IMR-90 (cell line): ENCODE results near the gene SHISA4. TPM values are rescaled to one million over a fixed set of nuclear protein-coding genes. Genes with fewer than 3 reads are reported as not detected.
"Not testable (repeated sequence)": the region's sequence is repeated elsewhere in the genome, so short reads cannot be mapped to it uniquely, and the experiment has no call there.

Experiments
- ATAC-seq: fragments of 200-7000 bp; cut with Tn5 transposase; 2 replicates; pipeline ENCODE4 v1.9.1; 2020; ENCODE audit warnings: low read depth, mild to moderate bottlenecking, moderate library complexity
- BruUV-seq: library from RNA; stranded (reverse); fragments of 400-500 nt; replicated peaks from 2 replicates; lab custom pipeline; 2021; lab: Mats Ljungman, UMichigan
- CTCF ChIA-PET: fragments of 300-600 bp; formaldehyde crosslinking; extraction: SDS; loops from one replicate; lab custom pipeline; 2021; ENCODE audit warnings: antibody characterized with exemption; lab: Yijun Ruan, JAX
- POLR2A ChIA-PET: fragments of 300-600 bp; sonication (Branson Sonifier 250); formaldehyde crosslinking; loops from one replicate; lab custom pipeline; 2022; ENCODE audit warnings: antibody characterized with exemption; ENCODE audit not compliant: unreplicated experiment; lab: Charles Lee
- DNase-seq: peaks from one replicate; pipeline ENCODE4 v3.0.0; 2013
- H2AFZ ChIP-seq: replicated peaks from 2 replicates; pipeline ENCODE3; 2013; ENCODE audit warnings: low read length, mild to moderate bottlenecking; ENCODE audit not compliant: poor library complexity
- H2AK5ac ChIP-seq: 2 replicates; pipeline ENCODE4 v1.6.1; 2013; ENCODE audit warnings: low read depth, low read length, inconsistent platforms
- H2AK9ac ChIP-seq: replicated peaks from 2 replicates; pipeline ENCODE3; 2013; ENCODE audit warnings: mild to moderate bottlenecking, low read depth, low read length, moderate library complexity; ENCODE audit not compliant: poor library complexity
- H2BK120ac ChIP-seq: 2 replicates; pipeline ENCODE4 v1.6.1; 2013; ENCODE audit warnings: low read depth, low read length, inconsistent platforms
- H2BK15ac ChIP-seq: 3 replicates; pipeline ENCODE4 v1.6.1; 2013; ENCODE audit warnings: low read depth, low read length, inconsistent platforms
- H2BK20ac ChIP-seq: 2 replicates; pipeline ENCODE4 v1.6.1; 2013; ENCODE audit warnings: low read depth, mild to moderate bottlenecking, inconsistent platforms, low read length, moderate library complexity
- H2BK5ac ChIP-seq: 2 replicates; pipeline ENCODE4 v1.6.1; 2013; ENCODE audit warnings: mild to moderate bottlenecking, low read depth, low read length, inconsistent platforms; ENCODE audit not compliant: poor library complexity, severe bottlenecking
- H3K14ac ChIP-seq: replicated peaks from 2 replicates; pipeline ENCODE4 v1.6.1; 2013; ENCODE audit warnings: low read depth, low read length, inconsistent platforms
- H3K18ac ChIP-seq: 2 replicates; pipeline ENCODE4 v1.6.1; 2013; ENCODE audit warnings: low read depth, low read length, control low read depth
- H3K23ac ChIP-seq: 2 replicates; pipeline ENCODE4 v1.6.1; 2013; ENCODE audit warnings: low read depth, low read length, inconsistent platforms
- H3K27ac ChIP-seq: 2 replicates; pipeline ENCODE4 v1.5.1; 2013; ENCODE audit warnings: mild to moderate bottlenecking, control low read depth, low read length; ENCODE audit not compliant: insufficient read depth
- H3K27me3 ChIP-seq: 2 replicates; pipeline ENCODE4 v1.6.1; 2013; ENCODE audit warnings: low read length; ENCODE audit not compliant: control insufficient read depth, insufficient read depth
- H3K36me3 ChIP-seq: 2 replicates; pipeline ENCODE4 v1.6.1; 2013; ENCODE audit warnings: low read length, mixed read lengths; ENCODE audit not compliant: control insufficient read depth, insufficient read depth
- H3K4ac ChIP-seq: 2 replicates; pipeline ENCODE4 v1.6.1; 2013; ENCODE audit warnings: low read depth, low read length, inconsistent platforms
- H3K4me1 ChIP-seq: 2 replicates; pipeline ENCODE4 v1.6.1; 2013; ENCODE audit warnings: low read length, mixed read lengths; ENCODE audit not compliant: control insufficient read depth, insufficient read depth
- H3K4me2 ChIP-seq: 2 replicates; pipeline ENCODE4 v1.6.1; 2013; ENCODE audit warnings: low read depth, mild to moderate bottlenecking, control low read depth, low read length, moderate library complexity
- H3K4me3 ChIP-seq: 2 replicates; pipeline ENCODE4 v1.5.1; 2013; ENCODE audit warnings: low read depth, mild to moderate bottlenecking, control low read depth, low read length, moderate library complexity; ENCODE audit not compliant: insufficient read depth
- H3K56ac ChIP-seq: 2 replicates; pipeline ENCODE4 v1.6.1; 2013; ENCODE audit warnings: low read length, inconsistent platforms; ENCODE audit not compliant: insufficient read depth; ENCODE audit errors: extremely low read depth
- H3K79me1 ChIP-seq, 2 experiments: 2 replicates each; pipeline ENCODE4 v1.6.1; 2013; ENCODE audit warnings: low read length in 2 of 2, inconsistent platforms in 1 of 2, low read depth in 1 of 2
- H3K9ac ChIP-seq: 2 replicates; pipeline ENCODE4 v1.6.1; 2013; ENCODE audit warnings: low read depth, low read length, control low read depth
- H3K9me1 ChIP-seq: 2 replicates; pipeline ENCODE4 v1.6.1; 2013; ENCODE audit warnings: low read length, inconsistent platforms; ENCODE audit not compliant: insufficient read depth
- H3K9me3 ChIP-seq: 2 replicates; pipeline ENCODE4 v1.6.1; 2013; ENCODE audit warnings: low read length; ENCODE audit not compliant: control insufficient read depth, insufficient read depth
- H4K20me1 ChIP-seq: 2 replicates; pipeline ENCODE4 v1.6.1; 2013; ENCODE audit warnings: low read length, inconsistent platforms; ENCODE audit not compliant: insufficient read depth
- H4K5ac ChIP-seq: 2 replicates; pipeline ENCODE4 v1.6.1; 2013; ENCODE audit warnings: mild to moderate bottlenecking, low read depth, low read length, control low read depth
- H4K8ac ChIP-seq, 2 experiments: 2 replicates each; pipeline ENCODE4 v1.6.1; 2013; ENCODE audit warnings: low read depth in 2 of 2, low read length in 2 of 2, control low read depth in 1 of 2, inconsistent platforms in 1 of 2
- H4K91ac ChIP-seq: 2 replicates; pipeline ENCODE4 v1.6.1; 2013; ENCODE audit warnings: low read depth, low read length, inconsistent platforms; ENCODE audit not compliant: insufficient read depth
- MXI1 ChIP-seq: IDR thresholded peaks from 2 replicates; pipeline ENCODE4 v1.6.1; 2012; ENCODE audit warnings: low read depth, mild to moderate bottlenecking, low read length, moderate library complexity, borderline replicate concordance
- WGBS, 2 experiments: methylation state at CpG; one replicate each; pipeline versions ENCODE4 v1.1.5 to v1.1.7; 2013; ENCODE audit warnings: missing lambda C conversion rate in 2 of 2; ENCODE audit not compliant: insufficient read length in 1 of 2; ENCODE audit errors: extremely low coverage in 2 of 2; 5-methylcytosine and 5-hydroxymethylcytosine counted together
- dilution Hi-C: fragments of 300-500 bp; cut with HindIII; formaldehyde crosslinking; loops from one replicate; pipeline ENCODE4 v1.14.3; 2018; ENCODE audit warnings: low sequenced_read_pairs; ENCODE audit not compliant: unreplicated experiment
- in situ Hi-C: fragments of 300-500 bp; cut with MboI; formaldehyde crosslinking; loops from 3 replicates; pipeline ENCODE4 v1.14.3; 2019; ENCODE audit warnings: low sequenced_read_pairs, inconsistent platforms, mixed read lengths
- intact Hi-C: fragments of 100-400 bp; cut with micrococcal nuclease; formaldehyde crosslinking; loops from 2 replicates; pipeline ENCODE4 v1.10.0; 2022
- polyA plus RNA-seq, 3 experiments: library from polyadenylated mRNA; depleted of rRNA; stranded (reverse); fragments of >200 nt; gene quantifications; 2 replicates each; pipeline ENCODE4 v1.2.3, GENCODE V29; 2012; ENCODE audit warnings: low replicate concordance in 1 of 3
- total RNA-seq: library from RNA; depleted of rRNA; stranded (reverse); fragments of >200 nt; gene quantifications from 2 replicates; pipeline ENCODE4 v1.2.3, GENCODE V29; 2012

Gene SHISA4
- total and polyA plus RNA-seq, 2 of the 4 experiments (the other 2 are of a cell fraction), result 10.0 to 34.8 TPM

DNA sequence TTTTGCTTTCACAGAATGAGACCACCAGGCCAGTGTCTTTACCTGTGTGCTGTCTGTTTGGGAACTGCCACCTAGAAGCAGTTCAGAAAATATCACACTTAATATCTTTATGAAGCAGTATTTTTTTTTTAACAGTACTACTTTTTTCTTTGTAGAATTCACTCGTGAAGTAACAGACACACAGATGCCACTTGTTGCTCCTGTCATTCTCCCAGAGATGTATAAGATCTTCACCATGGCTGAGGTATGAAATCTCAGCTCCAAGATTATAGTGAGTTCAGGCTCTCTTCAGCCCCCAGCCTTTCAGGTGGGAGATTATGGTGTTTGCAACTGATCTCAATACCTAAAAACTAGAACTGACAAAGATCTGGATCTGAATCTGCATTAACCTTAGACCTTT is 36.7 kb upstream of the SHISA4 start:
- peaks cover 9% of the 10 kb centered on the region; the same call in 1 of the 2 replicates for H4K20me1 ChIP-seq

GRCh38 chr1:201856722-201857121 is 32.0 kb upstream of the SHISA4 start:
- H3K9me1 ChIP-seq, intact Hi-C loops, H2AK9ac ChIP-seq, H3K23ac ChIP-seq, H2AK5ac ChIP-seq, DNase-seq, H3K9me3 ChIP-seq, ATAC-seq, BruUV-seq, H4K8ac ChIP-seq, POLR2A ChIA-PET, H3K56ac ChIP-seq, H2AFZ ChIP-seq, H4K91ac ChIP-seq, H3K4me2 ChIP-seq, H3K4me3 ChIP-seq, H2BK120ac ChIP-seq, H2BK20ac ChIP-seq, H4K5ac ChIP-seq, H3K4ac ChIP-seq, H2BK5ac ChIP-seq, H4K20me1 ChIP-seq, H2BK15ac ChIP-seq, H3K27ac ChIP-seq, H3K18ac ChIP-seq, dilution Hi-C loops, H3K4me1 ChIP-seq, H3K9ac ChIP-seq, in situ Hi-C loops, H3K14ac ChIP-seq, H3K27me3 ChIP-seq, CTCF ChIA-PET: not testable (repeated sequence)
- peaks cover 18 to 25% of the 10 kb centered on the region in 2 experiments for H3K79me1 ChIP-seq
- WGBS, 2 experiments, result no CpG with 5 or more reads among the region's 2 CpGs
- peaks cover 52% of the 10 kb centered on the region for H3K36me3 ChIP-seq

More for the DNA sequence above, 36.7 kb upstream of the SHISA4 start:
- no peak overlapping the region for H4K5ac ChIP-seq
- H3K4me3 ChIP-seq, result no peak overlapping the region
- no TSS peak for BruUV-seq
- no peak overlapping the region for H3K23ac ChIP-seq
- ChIA-PET CTCF (interaction anchor here (3.1 kb wide), 1 partner anchor 22 kb away, joined by 8 read pairs; the partner anchor contains the start of gene IPO9), POLR2A (no interaction called here)
- H3K9me3 ChIP-seq, result no peaks in the 10 kb centered on the region
- H4K91ac ChIP-seq, result no peak overlapping the region
- H3K27ac ChIP-seq, result no peak overlapping the region
- dilution Hi-C loops (no loop called here), intact Hi-C loops (no loop called here), in situ Hi-C loops (no loop called here)
- no CpG with 5 or more reads among the region's 1 CpG for WGBS, 2 experiments
- no peaks in the 10 kb centered on the region; the same call in 1 of the 2 replicates for H3K4me1 ChIP-seq
- no peak overlapping the region for H2AK9ac ChIP-seq
- no peak overlapping the region for H2BK20ac ChIP-seq
- H3K4ac ChIP-seq, result no peak overlapping the region
- no peak overlapping the region for H3K14ac ChIP-seq
- H4K8ac ChIP-seq, result no peak overlapping the region
- H3K18ac ChIP-seq, result no peak overlapping the region
- no peaks in the 10 kb centered on the region for H3K27me3 ChIP-seq
- H3K4me2 ChIP-seq, result no peak overlapping the region
- ATAC-seq (no peak), DNase-seq (no peak)
- no peak overlapping the region for H2AFZ ChIP-seq
- H2AK5ac ChIP-seq, result no peak overlapping the region
- no peak overlapping the region for H2BK5ac ChIP-seq
- H3K9me1 ChIP-seq, result peaks cover 4% of the 10 kb centered on the region
- no peak overlapping the region for H2BK120ac ChIP-seq
- H2BK15ac ChIP-seq, result no peak overlapping the region
- peaks cover 37% of the 10 kb centered on the region for H3K36me3 ChIP-seq
- H3K79me1 ChIP-seq, result peaks cover 31 to 50% of the 10 kb centered on the region in 2 experiments
- no peak for TF ChIP-seq MXI1
- H3K9ac ChIP-seq, result no peak overlapping the region
- no peak overlapping the region for H3K56ac ChIP-seq
